PC-3 (cell line): ENCODE measurements around the gene LRP1B.

Source experiments
- EZH2 ChIP-seq: fragments of 300-600 bp; sonication (generic); IDR thresholded peaks from one replicate; pipeline ENCODE4 v1.6.1; 2017; ENCODE audit warnings: antibody characterized with exemption, mild to moderate bottlenecking, low read length; ENCODE audit not compliant: unreplicated experiment
- EZH2phosphoT487 ChIP-seq: fragments of 300-600 bp; sonication (generic); IDR thresholded peaks from 2 replicates; pipeline ENCODE4 v1.6.1; 2018; ENCODE audit warnings: mild to moderate bottlenecking, antibody characterized with exemption, low read length, borderline replicate concordance
- TF ChIP-seq, protein P1 (sequence below): fragments of 300-600 bp; sonication (generic); conservative IDR thresholded peaks from 2 replicates; pipeline ENCODE4 v1.5.1; 2017; ENCODE audit warnings: antibody characterized with exemption, low read depth, mild to moderate bottlenecking, low read length

GRCh38 chr2:142010477-142011270, 120.1 kb downstream of the LRP1B start:
- no peak for TF ChIP-seq EZH2phosphoT487
- TF ChIP-seq, protein P1, sequence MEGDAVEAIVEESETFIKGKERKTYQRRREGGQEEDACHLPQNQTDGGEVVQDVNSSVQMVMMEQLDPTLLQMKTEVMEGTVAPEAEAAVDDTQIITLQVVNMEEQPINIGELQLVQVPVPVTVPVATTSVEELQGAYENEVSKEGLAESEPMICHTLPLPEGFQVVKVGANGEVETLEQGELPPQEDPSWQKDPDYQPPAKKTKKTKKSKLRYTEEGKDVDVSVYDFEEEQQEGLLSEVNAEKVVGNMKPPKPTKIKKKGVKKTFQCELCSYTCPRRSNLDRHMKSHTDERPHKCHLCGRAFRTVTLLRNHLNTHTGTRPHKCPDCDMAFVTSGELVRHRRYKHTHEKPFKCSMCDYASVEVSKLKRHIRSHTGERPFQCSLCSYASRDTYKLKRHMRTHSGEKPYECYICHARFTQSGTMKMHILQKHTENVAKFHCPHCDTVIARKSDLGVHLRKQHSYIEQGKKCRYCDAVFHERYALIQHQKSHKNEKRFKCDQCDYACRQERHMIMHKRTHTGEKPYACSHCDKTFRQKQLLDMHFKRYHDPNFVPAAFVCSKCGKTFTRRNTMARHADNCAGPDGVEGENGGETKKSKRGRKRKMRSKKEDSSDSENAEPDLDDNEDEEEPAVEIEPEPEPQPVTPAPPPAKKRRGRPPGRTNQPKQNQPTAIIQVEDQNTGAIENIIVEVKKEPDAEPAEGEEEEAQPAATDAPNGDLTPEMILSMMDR: no peak
- TF ChIP-seq EZH2: no peak
